IPS DF 6.9 (cell line): ENCODE results near the gene SSU72.
"Not testable (repeated sequence)": the region's sequence is repeated elsewhere in the genome, so short reads cannot be mapped to it uniquely, and the experiment has no call there.

ENCODE experiments used
- DNase-seq: peaks from one replicate; pipeline ENCODE4 v3.0.0-alpha.2; 2013; ENCODE audit warnings: low read depth, low spot score
- H3K27ac ChIP-seq: one replicate; pipeline ENCODE4 v1.5.1; 2013; ENCODE audit warnings: low read length, control low read depth
- H3K27me3 ChIP-seq: 2 replicates; pipeline ENCODE4 v1.6.1; 2013; ENCODE audit warnings: mild to moderate bottlenecking, low read length; ENCODE audit not compliant: control insufficient read depth, insufficient read depth
- H3K36me3 ChIP-seq: 2 replicates; pipeline ENCODE4 v1.6.1; 2013; ENCODE audit warnings: low read length; ENCODE audit not compliant: control insufficient read depth, insufficient read depth
- H3K4me1 ChIP-seq: 2 replicates; pipeline ENCODE4 v1.6.1; 2013; ENCODE audit warnings: low read length; ENCODE audit not compliant: control insufficient read depth, insufficient read depth
- H3K4me3 ChIP-seq: 2 replicates; pipeline ENCODE4 v1.5.1; 2013; ENCODE audit warnings: mild to moderate bottlenecking, low read length
- H3K9me3 ChIP-seq: 2 replicates; pipeline ENCODE4 v1.6.1; 2013; ENCODE audit warnings: low read length, inconsistent platforms; ENCODE audit not compliant: control insufficient read depth, insufficient read depth
- WGBS: extraction: QIAGEN DNeasy Blood & Tissue Kit; methylation state at CpG from one replicate; pipeline ENCODE4 v1.1.7; 2013; ENCODE audit warnings: mixed read lengths, missing lambda C conversion rate; ENCODE audit not compliant: insufficient read length, insufficient coverage; 5-methylcytosine and 5-hydroxymethylcytosine counted together

Gene SSU72

GRCh38 chr1:1526476-1526875, 48.2 kb downstream of the SSU72 start:
- not testable (repeated sequence) for H3K27me3 ChIP-seq, H3K27ac ChIP-seq, DNase-seq, H3K4me1 ChIP-seq, H3K4me3 ChIP-seq, H3K9me3 ChIP-seq
- WGBS = no CpG with 5 or more reads among the region's 21 CpGs
- H3K36me3 ChIP-seq = peaks cover 28% of the 10 kb centered on the region

- H3K9me3 ChIP-seq, H3K4me1 ChIP-seq, H3K27me3 ChIP-seq, DNase-seq, H3K27ac ChIP-seq, H3K4me3 ChIP-seq: not testable (repeated sequence)
- H3K36me3 ChIP-seq = peaks cover 34% of the 10 kb centered on the region
- WGBS = no CpG with 5 or more reads among the region's 30 CpGs
Observed at GRCh38 chr1:1524750-1525383, 49.8 kb downstream of the SSU72 start.

- not testable (repeated sequence) for H3K4me3 ChIP-seq, H3K4me1 ChIP-seq, H3K27me3 ChIP-seq, DNase-seq, H3K27ac ChIP-seq, H3K9me3 ChIP-seq
- H3K36me3 ChIP-seq = peaks cover 29% of the 10 kb centered on the region
- no CpG with 5 or more reads among the region's 17 CpGs for WGBS
Observed at GRCh38 chr1:1523651-1524050, 51.0 kb downstream of the SSU72 start.

GRCh38 chr1:1523226-1523625, 51.4 kb downstream of the SSU72 start:
- not testable (repeated sequence) for H3K4me1 ChIP-seq, H3K27ac ChIP-seq, H3K9me3 ChIP-seq, H3K27me3 ChIP-seq, DNase-seq, H3K4me3 ChIP-seq
- WGBS = no CpG with 5 or more reads among the region's 31 CpGs
- peaks cover 31% of the 10 kb centered on the region for H3K36me3 ChIP-seq

GRCh38 chr1:1522536-1522935, 52.1 kb downstream of the SSU72 start:
- not testable (repeated sequence) for H3K4me3 ChIP-seq, H3K27me3 ChIP-seq, H3K9me3 ChIP-seq, H3K27ac ChIP-seq, H3K4me1 ChIP-seq, DNase-seq
- WGBS = no CpG with 5 or more reads among the region's 30 CpGs
- peaks cover 34% of the 10 kb centered on the region for H3K36me3 ChIP-seq

GRCh38 chr1:1521331-1521730, 53.3 kb downstream of the SSU72 start:
- Histone ChIP-seq H3K4me1 (no peaks in the 10 kb centered on the region; the same call in 1 of the 2 replicates), H3K27me3 (no peaks in the 10 kb centered on the region), H3K9me3 (no peaks in the 10 kb centered on the region), H3K27ac (no peak overlapping the region), H3K4me3 (no peak overlapping the region), H3K36me3 (peaks cover 29% of the 10 kb centered on the region)
- DNase-seq = no peak
- no CpG with 5 or more reads among the region's 19 CpGs for WGBS

GRCh38 chr1:1519805-1520505, 54.7 kb downstream of the SSU72 start:
- H3K27me3 ChIP-seq, H3K4me1 ChIP-seq, DNase-seq, H3K27ac ChIP-seq, H3K4me3 ChIP-seq, H3K9me3 ChIP-seq: not testable (repeated sequence)
- no CpG with 5 or more reads among the region's 51 CpGs for WGBS
- H3K36me3 ChIP-seq = peaks cover 25% of the 10 kb centered on the region

GRCh38 chr1:1518621-1519007, 56.0 kb downstream of the SSU72 start:
- H3K36me3 ChIP-seq = peaks cover 25% of the 10 kb centered on the region
- not testable (repeated sequence) for H3K4me1 ChIP-seq, H3K27me3 ChIP-seq, H3K4me3 ChIP-seq, DNase-seq, H3K27ac ChIP-seq, H3K9me3 ChIP-seq
- WGBS = no CpG with 5 or more reads among the region's 19 CpGs

GRCh38 chr1:1517973-1518620, 56.6 kb downstream of the SSU72 start:
- H3K4me3 ChIP-seq = no peak overlapping the region
- no peaks in the 10 kb centered on the region for H3K27me3 ChIP-seq
- WGBS = no CpG with 5 or more reads among the region's 28 CpGs
- no peaks in the 10 kb centered on the region for H3K9me3 ChIP-seq
- no peak overlapping the region for H3K27ac ChIP-seq
- H3K36me3 ChIP-seq = peaks cover 25% of the 10 kb centered on the region
- no peaks in the 10 kb centered on the region; the same call in 1 of the 2 replicates for H3K4me1 ChIP-seq
- DNase-seq = no peak

- not testable (repeated sequence) for H3K4me1 ChIP-seq, DNase-seq, H3K4me3 ChIP-seq, H3K27me3 ChIP-seq, H3K27ac ChIP-seq, H3K9me3 ChIP-seq
- peaks cover 25% of the 10 kb centered on the region for H3K36me3 ChIP-seq
- WGBS = no CpG with 5 or more reads among the region's 14 CpGs
Observed at GRCh38 chr1:1516923-1517322, 57.7 kb downstream of the SSU72 start.
